Stimulated activated CD8-positive, alpha-beta memory T cell treated with anti-CD3 and anti-CD28 coated beads, Interleukin-4, amount 100 ng/mL, for 48 hours (primary cell): Measurements from ENCODE around the gene ANK3.

Experiments
- DNase-seq: peaks from one replicate; pipeline ENCODE4 v3.0.0-alpha.2; 2020

Gene ANK3

DNA sequence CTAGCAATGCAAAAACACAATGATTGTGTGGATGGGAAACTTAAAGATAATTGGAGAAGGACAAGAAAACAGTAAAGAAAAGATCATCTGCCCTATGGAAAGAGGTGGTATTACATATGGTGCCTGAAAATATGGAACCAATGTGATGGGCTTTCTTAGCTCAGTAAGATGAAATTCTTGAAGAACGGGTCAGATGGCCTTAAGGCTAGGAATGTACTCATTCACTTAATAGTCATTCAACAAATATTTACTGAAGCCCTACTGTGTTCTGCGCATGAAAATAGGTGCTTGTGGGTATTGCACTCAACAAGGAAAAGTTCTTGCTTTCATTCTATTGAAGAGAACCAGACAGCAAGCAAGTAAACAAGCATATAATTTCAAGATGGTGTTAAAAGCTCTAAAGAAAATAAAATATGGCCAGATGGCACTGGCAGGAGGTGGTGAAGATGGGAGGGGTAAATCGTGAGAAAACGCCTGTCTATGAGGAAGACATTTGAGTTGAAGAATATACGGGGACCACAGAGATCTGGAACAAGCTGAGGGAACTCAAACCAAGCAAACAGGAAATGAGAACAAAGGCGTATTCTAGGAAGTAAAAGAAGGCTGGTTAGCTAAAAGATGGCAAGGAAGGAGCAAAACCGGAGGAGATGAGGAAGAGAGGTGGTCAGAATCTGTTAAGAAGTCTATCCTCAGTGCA is 179.7 kb downstream of the ANK3 start:
- DNase-seq, result no peak

DNA sequence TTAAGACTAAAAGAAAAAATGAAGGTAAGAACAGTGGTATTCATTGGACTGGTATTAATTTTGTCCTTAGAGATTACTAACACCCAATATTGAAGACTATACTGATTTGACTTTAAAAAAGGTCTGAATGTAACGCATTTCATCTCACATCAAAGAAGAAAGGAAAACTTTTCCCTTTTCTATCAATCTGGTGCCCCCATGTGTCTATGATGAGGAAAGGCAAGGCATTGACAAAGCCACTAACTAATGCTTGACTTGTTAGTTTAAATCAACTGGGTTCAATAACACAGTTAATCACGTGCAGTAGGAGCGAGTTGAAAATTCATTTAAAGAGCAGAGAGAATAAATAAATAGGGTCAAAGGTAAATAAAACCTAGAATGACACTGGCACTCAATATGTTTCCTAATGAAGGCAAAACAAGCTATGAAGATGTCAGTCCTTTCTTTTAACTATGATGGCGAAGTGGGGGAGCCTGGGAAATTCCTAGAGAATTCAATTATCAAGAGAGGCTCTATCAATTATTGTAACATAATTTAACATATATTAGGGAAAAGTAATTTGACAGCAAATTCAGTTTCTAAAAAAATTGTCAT is 180.9 kb downstream of the ANK3 start:
- DNase-seq, result no peak

GRCh38 chr10:60207894-60208293 is 181.8 kb downstream of the ANK3 start:
- DNase-seq, result no peak

DNA sequence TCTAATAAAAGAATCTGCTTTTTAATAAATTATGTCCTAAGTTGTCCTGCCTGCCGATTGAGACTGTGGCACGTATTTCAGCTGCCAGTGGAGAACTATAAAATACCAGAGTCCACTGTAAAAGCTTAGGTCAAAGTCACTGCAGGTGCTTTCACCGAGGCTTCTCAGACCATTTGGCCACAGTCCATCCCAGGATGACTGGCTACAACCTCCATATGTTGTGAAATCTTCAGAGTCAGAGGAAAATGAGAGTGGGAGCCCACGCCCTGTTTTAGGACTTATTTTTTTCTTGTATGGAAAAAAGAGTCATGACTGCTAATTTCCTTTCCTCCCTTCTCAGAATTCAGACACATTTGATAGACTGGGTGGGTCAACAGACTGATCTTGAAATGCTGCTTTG is 182.9 kb downstream of the ANK3 start:
- no peak for DNase-seq

GRCh38 chr10:60205741-60206140 is 183.9 kb downstream of the ANK3 start:
- DNase-seq, result no peak

DNA sequence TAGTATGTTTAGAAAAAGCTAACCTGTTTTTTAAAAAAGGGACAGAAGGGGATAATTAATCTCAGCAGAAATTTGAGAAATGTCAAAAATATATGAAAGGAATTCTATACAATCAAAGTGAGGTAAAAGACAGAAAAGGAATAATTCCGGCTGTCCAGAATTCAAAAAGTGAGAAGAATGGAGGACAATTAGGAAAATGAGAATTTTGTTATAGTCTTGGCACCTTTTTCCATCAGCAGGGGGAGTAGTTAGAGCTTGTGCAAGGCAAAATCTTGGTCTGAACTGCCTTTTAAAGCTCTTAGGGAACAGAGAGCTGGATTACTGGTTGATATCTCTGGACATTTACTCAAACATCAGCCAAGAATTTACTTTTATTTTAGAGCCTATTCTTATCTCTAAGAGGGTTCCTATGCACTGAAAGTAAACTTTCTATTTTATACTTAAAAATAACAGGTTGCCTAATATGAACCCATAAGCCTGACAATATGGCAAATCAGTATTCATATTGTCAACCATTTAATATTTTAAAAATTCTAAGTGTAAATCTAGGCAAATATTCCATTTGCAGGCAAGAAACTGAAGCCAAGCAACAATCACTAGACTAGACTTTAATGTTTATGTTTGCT is 185.6 kb downstream of the ANK3 start:
- no peak for DNase-seq

DNA sequence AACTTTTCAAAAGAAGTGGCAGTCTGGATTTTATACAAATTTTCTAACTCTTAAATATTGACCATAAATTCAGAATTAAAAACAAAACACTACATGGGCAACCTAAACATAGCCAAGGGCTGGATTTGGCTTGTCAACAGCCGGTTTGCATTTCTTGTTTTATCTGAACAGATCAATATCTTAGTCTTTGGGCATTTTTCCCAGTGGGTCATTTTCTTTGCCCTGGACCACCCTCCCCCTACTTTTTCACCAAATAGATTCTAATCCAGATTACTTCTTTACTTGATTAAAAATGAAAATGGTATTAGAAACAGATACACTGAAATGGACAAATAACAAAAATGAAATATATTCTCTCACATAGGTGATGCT is 189.0 kb downstream of the ANK3 start:
- no peak for DNase-seq

DNA sequence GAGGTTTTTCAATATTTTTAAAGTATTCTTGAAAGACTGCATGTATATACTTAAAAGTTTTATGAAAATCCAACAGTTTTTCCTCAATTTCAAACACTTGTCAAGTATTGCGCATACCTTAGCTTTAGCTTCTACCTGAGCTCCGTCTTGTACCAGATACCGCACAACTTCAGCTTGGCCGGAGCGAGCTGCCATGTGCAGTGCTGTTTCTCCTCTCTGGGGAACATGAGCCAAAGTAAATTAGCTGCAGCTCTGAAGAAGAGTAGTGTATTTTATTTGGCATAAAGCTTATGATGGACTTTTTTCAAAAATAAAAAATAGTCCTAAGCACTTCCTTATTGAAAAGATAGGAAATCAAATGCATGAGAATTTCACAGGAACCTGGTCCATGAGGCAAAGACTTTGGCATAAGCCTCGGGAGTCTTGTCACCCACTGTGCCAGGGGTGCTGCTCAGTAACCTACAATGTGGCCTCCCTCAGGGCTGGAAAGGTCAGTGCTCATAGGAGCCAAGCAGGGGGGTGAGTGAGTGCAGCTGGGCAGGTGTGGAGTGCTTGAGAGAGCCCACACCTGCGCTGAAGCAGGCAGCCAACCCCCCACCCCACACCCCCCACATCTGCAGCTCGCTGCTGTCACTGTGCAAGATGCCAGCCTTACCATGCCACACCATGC is 189.5 kb downstream of the ANK3 start:
- DNase-seq, result no peak

GRCh38 chr10:60197206-60197605 is 192.5 kb downstream of the ANK3 start:
- DNase-seq, result no peak

DNA sequence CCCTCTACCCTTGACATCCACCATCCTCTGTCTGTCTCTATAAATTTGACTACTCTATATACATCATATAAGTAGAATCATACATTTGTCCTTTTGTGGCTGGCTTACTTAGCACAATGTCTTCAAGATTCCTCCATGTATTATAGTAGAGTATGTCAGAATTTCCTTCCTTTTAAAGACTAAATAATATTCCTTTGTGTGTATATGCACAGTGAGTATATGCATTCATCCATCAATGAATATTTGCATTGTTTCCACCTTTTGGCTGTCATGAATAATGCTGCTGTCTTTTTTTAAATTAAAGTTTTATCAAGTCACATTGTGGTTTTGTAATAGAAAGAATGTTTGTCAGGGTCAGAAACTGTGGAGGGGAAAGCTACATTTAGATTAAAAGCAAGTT is 195.3 kb downstream of the ANK3 start:
- no peak for DNase-seq

- DNase-seq, result no peak
Measured at GRCh38 chr10:60192946-60193345, 196.7 kb downstream of the ANK3 start.

GRCh38 chr10:60189861-60190475 is 199.7 kb downstream of the ANK3 start:
- DNase-seq, result no peak

DNA sequence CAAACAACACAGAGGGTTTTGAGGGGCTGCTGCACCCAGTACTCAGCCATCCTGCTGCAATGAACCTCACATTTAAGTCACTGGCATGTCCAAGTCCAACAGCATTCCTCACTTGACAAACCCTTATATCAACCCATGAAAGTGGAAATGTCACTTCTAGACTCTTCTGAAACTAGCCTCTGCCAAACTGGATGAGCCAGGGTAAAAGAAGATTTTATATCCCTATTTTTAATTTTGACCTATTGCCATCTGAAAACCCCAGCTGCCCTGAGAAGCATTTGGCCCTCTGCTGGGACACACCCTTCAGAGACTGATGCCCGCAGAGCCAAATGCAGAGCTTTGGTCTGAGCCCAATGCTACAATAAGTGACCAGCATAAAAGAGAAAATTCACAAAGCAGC is 201.1 kb downstream of the ANK3 start:
- DNase-seq, result no peak

GRCh38 chr10:60187691-60188090 is 202.0 kb downstream of the ANK3 start:
- no peak for DNase-seq

- no peak for DNase-seq
Measured at GRCh38 chr10:60186315-60187071, 203.2 kb downstream of the ANK3 start.

- DNase-seq, result no peak
Measured at GRCh38 chr10:60185421-60185820, 204.3 kb downstream of the ANK3 start.

DNA sequence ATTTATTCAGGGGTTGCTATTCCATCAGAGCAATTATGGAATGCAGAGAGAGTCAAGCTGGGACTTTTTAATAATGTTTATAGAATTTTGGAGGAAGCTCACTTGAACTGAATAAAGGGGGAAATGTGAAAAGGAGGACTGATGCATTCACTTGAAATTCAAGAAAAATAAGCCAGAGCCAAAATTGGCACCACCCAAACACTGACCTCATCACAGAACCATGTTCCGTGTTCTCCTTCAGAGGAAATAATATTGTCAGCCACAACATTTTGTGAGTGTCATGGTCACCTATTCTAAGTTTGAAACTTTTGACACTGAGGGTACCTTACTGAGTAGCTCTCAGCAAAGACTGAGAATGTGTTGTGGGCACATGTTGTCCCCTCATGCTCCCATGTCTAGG is 207.0 kb downstream of the ANK3 start:
- no peak for DNase-seq

DNA sequence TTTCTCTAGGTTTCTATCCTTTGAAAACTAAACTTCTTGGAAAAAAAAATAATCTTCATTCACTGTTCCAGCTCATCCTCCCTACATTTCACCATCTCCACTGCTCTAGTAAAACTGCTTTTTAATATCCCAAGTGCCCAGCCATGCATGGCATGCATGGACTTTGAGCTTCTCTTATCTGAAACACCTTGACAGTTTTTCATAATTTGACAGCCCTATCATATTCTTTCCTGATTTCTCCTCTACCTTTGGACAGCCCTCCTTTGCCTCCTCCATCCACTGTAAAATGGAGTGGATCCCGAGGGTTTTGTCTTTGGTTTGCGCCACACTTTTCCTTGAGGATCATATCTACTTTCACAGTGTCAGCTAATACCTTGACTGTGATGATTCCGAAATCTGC is 212.8 kb downstream of the ANK3 start:
- no peak for DNase-seq

DNA sequence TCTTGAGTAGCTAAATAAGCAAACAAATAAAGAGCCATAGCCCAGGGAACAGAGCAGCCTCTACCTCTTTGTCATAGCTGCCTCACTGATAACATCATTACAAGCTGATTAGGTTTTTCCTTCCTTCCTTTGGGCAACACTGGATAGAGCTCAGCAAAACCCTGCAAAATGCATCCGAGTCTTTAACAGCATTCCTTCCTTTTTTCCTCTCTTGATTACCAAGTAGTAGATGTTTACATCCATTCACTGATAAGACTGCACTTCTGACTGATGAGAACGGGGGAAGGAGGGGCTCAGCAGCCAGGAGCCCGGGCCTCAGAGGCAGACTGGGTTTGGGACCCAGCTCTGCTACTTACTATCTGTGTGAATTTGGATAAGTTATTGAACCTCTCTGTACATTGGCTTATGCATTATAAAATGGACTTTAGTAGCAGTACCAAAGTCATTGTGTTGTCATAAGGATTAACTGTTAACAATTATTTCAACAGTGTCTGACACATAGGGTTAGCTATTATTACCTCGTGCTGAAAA is 214.2 kb downstream of the ANK3 start:
- DNase-seq, result no peak

DNA sequence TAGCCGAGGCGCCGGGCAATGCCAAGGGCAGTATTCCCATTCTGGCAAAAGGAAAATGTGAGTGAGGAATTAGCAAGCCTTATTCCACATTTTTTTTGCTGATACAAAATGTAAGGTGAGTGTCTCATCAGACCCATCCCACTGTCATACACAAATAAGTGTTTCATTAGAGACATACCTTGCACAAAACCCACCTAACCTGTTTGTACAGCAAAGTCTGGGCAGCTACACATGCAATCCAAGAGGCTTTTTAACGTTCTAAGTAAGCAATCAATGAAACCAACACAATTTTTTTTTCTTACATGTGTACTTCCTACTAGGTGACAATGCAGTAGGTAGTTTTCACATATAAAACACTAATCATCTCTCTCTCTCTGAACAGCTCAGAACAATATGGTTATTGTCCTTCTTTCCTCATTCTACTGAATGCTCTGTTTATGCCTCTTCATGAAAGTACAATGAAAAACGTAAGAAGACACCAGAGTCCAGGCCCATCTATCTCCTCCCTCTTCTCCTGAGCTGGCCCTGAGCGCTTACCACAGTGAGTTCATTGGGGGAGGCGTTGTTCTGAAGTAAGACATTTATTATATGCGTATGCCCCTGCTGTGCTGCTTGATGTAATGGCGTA is 217.2 kb downstream of the ANK3 start:
- no peak for DNase-seq

- no peak for DNase-seq
Measured at GRCh38 chr10:60171436-60172013, 218.2 kb downstream of the ANK3 start.

GRCh38 chr10:60170250-60170649 is 219.4 kb downstream of the ANK3 start:
- DNase-seq, result no peak
